Measurements from ENCODE around the gene MYL6. TPM values are rescaled to one million over a fixed set of nuclear protein-coding genes. Genes with fewer than 3 reads are reported as not detected.
A peak's percentile ranks its signal among the peaks of the same experiment; 100 is the strongest.

MYL6 gene
- polyA plus RNA-seq, 1 donor from 2014 or later, result 3,234 TPM

DNA sequence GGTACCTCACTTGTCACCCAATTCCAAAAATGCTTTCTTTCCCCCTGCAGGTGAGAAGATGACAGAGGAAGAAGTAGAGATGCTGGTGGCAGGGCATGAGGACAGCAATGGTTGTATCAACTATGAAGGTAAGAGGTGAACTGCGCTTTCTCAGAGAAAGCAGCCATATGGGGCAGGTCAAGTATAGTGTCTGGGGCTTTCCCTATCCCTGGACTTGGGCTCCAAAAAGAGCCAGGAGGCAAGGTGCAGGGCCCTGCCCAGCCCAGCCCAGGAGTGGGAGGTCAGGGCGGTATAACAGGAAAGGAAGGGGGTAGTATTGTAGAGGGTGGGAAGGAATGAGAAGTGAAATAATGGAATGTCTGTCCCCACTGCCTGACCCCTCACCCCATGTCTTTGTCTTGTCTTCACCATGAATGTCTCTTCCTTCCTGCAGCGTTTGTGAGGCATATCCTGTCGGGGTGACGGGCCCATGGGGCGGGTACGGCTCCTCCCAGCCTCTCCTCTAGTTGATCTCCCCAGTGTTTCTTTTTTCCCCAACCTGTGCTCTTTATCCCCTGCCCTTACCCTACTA lies 2.1 kb downstream of the MYL6 start:
- no peaks in the 10 kb centered on the region for H3K9me3 ChIP-seq (ENCODE audit: low read length)
- H3K4me2 ChIP-seq (ENCODE audit: low read length), result peak overlapping the region; percentile 97
- H3K27ac ChIP-seq (ENCODE audit: low read length), result peak overlapping the region; percentile 95
- H3K27me3 ChIP-seq (ENCODE audit: insufficient read depth, low read depth, low read length), result no peaks in the 10 kb centered on the region
- H4K20me1 ChIP-seq (ENCODE audit: insufficient read depth), result peaks cover 5% of the 10 kb centered on the region
- H2AFZ ChIP-seq (ENCODE audit: low read depth, low read length), result no peak overlapping the region
- peaks cover 5% of the 10 kb centered on the region for H3F3A ChIP-seq (ENCODE audit: insufficient read depth, low read length, poor library complexity, severe bottlenecking)
- H3K9me2 ChIP-seq (ENCODE audit: insufficient read depth, low read length), result no peaks in the 10 kb centered on the region
- peak overlapping the region; percentile 97 for H3K9ac ChIP-seq (ENCODE audit: low read length)
- TF ChIP-seq, protein P1, sequence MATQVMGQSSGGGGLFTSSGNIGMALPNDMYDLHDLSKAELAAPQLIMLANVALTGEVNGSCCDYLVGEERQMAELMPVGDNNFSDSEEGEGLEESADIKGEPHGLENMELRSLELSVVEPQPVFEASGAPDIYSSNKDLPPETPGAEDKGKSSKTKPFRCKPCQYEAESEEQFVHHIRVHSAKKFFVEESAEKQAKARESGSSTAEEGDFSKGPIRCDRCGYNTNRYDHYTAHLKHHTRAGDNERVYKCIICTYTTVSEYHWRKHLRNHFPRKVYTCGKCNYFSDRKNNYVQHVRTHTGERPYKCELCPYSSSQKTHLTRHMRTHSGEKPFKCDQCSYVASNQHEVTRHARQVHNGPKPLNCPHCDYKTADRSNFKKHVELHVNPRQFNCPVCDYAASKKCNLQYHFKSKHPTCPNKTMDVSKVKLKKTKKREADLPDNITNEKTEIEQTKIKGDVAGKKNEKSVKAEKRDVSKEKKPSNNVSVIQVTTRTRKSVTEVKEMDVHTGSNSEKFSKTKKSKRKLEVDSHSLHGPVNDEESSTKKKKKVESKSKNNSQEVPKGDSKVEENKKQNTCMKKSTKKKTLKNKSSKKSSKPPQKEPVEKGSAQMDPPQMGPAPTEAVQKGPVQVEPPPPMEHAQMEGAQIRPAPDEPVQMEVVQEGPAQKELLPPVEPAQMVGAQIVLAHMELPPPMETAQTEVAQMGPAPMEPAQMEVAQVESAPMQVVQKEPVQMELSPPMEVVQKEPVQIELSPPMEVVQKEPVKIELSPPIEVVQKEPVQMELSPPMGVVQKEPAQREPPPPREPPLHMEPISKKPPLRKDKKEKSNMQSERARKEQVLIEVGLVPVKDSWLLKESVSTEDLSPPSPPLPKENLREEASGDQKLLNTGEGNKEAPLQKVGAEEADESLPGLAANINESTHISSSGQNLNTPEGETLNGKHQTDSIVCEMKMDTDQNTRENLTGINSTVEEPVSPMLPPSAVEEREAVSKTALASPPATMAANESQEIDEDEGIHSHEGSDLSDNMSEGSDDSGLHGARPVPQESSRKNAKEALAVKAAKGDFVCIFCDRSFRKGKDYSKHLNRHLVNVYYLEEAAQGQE (IDR thresholded peaks at IDR 0.05; ENCODE audit: borderline replicate concordance), result no peak
- TF ChIP-seq EZH2 (IDR thresholded peaks at IDR 0.05; ENCODE audit: borderline replicate concordance, insufficient read depth, low read length, poor library complexity, severe bottlenecking) (no peak), POLR2AphosphoS5 (IDR thresholded peaks at IDR 0.05) (peak; percentile 27)
- peaks cover 13% of the 10 kb centered on the region for H3K36me3 ChIP-seq (ENCODE audit: insufficient read depth, low read length)
- H3K79me2 ChIP-seq (replicated peaks; ENCODE audit: insufficient read depth, low read length), result peaks cover 26% of the 10 kb centered on the region
- H3K4me3 ChIP-seq (ENCODE audit: low read length), result peak overlapping the region; percentile 79

- peaks cover 26% of the 10 kb centered on the region for H3K79me2 ChIP-seq (replicated peaks; ENCODE audit: insufficient read depth, low read length)
- H3K4me2 ChIP-seq (ENCODE audit: low read length), result peak overlapping the region; percentile 97
- H3K4me3 ChIP-seq (ENCODE audit: low read length), result peak overlapping the region; percentile 79
- H4K20me1 ChIP-seq (ENCODE audit: insufficient read depth), result peaks cover 5% of the 10 kb centered on the region
- H3K36me3 ChIP-seq (ENCODE audit: insufficient read depth, low read length), result peaks cover 13% of the 10 kb centered on the region
- no peaks in the 10 kb centered on the region for H3K9me3 ChIP-seq (ENCODE audit: low read length)
- peaks cover 5% of the 10 kb centered on the region for H3F3A ChIP-seq (ENCODE audit: insufficient read depth, low read length, poor library complexity, severe bottlenecking)
- H3K27me3 ChIP-seq (ENCODE audit: insufficient read depth, low read depth, low read length), result no peaks in the 10 kb centered on the region
- TF ChIP-seq RAD21 (conservative IDR thresholded peaks at IDR 0.05) (no peak), EP300 (conservative IDR thresholded peaks at IDR 0.05; ENCODE audit: poor library complexity, severe bottlenecking) (no peak), POLR2AphosphoS5 (IDR thresholded peaks at IDR 0.05) (no peak), EZH2 (IDR thresholded peaks at IDR 0.05; ENCODE audit: borderline replicate concordance, insufficient read depth, low read length, poor library complexity, severe bottlenecking) (no peak), TAF1 (IDR thresholded peaks at IDR 0.05; ENCODE audit: low read depth) (no peak), MXI1 (conservative IDR thresholded peaks at IDR 0.05; ENCODE audit: poor library complexity, severe bottlenecking) (no peak)
- TF ChIP-seq, protein P2, sequence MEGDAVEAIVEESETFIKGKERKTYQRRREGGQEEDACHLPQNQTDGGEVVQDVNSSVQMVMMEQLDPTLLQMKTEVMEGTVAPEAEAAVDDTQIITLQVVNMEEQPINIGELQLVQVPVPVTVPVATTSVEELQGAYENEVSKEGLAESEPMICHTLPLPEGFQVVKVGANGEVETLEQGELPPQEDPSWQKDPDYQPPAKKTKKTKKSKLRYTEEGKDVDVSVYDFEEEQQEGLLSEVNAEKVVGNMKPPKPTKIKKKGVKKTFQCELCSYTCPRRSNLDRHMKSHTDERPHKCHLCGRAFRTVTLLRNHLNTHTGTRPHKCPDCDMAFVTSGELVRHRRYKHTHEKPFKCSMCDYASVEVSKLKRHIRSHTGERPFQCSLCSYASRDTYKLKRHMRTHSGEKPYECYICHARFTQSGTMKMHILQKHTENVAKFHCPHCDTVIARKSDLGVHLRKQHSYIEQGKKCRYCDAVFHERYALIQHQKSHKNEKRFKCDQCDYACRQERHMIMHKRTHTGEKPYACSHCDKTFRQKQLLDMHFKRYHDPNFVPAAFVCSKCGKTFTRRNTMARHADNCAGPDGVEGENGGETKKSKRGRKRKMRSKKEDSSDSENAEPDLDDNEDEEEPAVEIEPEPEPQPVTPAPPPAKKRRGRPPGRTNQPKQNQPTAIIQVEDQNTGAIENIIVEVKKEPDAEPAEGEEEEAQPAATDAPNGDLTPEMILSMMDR (IDR thresholded peaks at IDR 0.05; ENCODE audit: poor library complexity, severe bottlenecking), result no peak
- no peak overlapping the region for H3K27ac ChIP-seq (ENCODE audit: low read length)
- no peak overlapping the region for H2AFZ ChIP-seq (ENCODE audit: low read depth, low read length)
- H3K9ac ChIP-seq (ENCODE audit: low read length), result peak overlapping the region; percentile 97
- H3K9me2 ChIP-seq (ENCODE audit: insufficient read depth, low read length), result no peaks in the 10 kb centered on the region
These were observed 2.9 kb downstream of the MYL6 start for GRCh38 chr12:56160894-56161689.
